ENCODE measurements around the gene CFAP161. TPM values are rescaled to one million over a fixed set of nuclear protein-coding genes. Genes with fewer than 3 reads are reported as not detected.

The CFAP161 gene
- total and polyA plus RNA-seq, 2 of the 13 experiments (the other 11 are each of a cell fraction or from before 2014, with no cell fraction given): not detected

GRCh38 chr15:81146006-81146405, 11.9 kb downstream of the CFAP161 start:
- ChIA-PET CTCF (ENCODE audit: low intra/inter-chr PET ratio, low total read pairs) (no interaction called here), POLR2A (no interaction called here)
- ATAC-seq (no peak), FAIRE-seq (no peak), DNase-seq (ENCODE audit: low spot score) (no peak)
- Histone ChIP-seq H2AFZ (ENCODE audit: low read length) (no peak overlapping the region), H3K4me3 (replicated peaks in 1 of 3; ENCODE audit: insufficient read depth in 1 of 3, low read depth in 2 of 3, low read length in 3 of 3) (no peak overlapping the region), H3K9me3 (ENCODE audit: low read length) (no peaks in the 10 kb centered on the region), H3K27me3 (ENCODE audit: control insufficient read depth in 1 of 2, insufficient read depth in 2 of 2, low read length in 2 of 2) (peaks cover 0 to 7% of the 10 kb centered on the region in 2 experiments; a peak in 2 of 5 replicates), H4K20me1 (ENCODE audit: insufficient read depth, low read length) (no peaks in the 10 kb centered on the region), H3K9ac (ENCODE audit: insufficient read depth, low read depth, low read length) (no peak overlapping the region), H3K4me2 (ENCODE audit: low read depth, low read length) (no peak overlapping the region), H3K79me2 (ENCODE audit: insufficient read depth, low read length) (no peaks in the 10 kb centered on the region), H3K4me1 (ENCODE audit: insufficient read depth, low read length) (no peaks in the 10 kb centered on the region), H3K36me3 (replicated peaks in 1 of 2; ENCODE audit: control insufficient read depth in 1 of 2, insufficient read depth in 2 of 2, low read length in 2 of 2) (no peaks in the 10 kb centered on the region), H3K27ac (ENCODE audit: extremely low read length, insufficient read depth, low read length) (no peak overlapping the region)
- in situ Hi-C loops (cut with HindIII; ENCODE audit: extremely low pct_ligation_motif_present, low pct_unique_long_range_greater_than_20kb) (no loop called here), intact Hi-C loops (cut with micrococcal nuclease; ENCODE audit: unreplicated experiment) (no loop called here)
- 7% methylated on average over 1 of the region's 1 CpG for WGBS (ENCODE audit: low lambda C conversion rate)
- no TSS peak for BruUV-seq (replicated peaks)
- TF ChIP-seq ZSCAN5A (CRISPR knock-in tag; IDR thresholded peaks at IDR 0.05; ENCODE audit: borderline replicate concordance) (no peak), PRPF4 (IDR thresholded peaks at IDR 0.05; ENCODE audit: low read depth, low read length, poor library complexity, severe bottlenecking) (no peak), JUND (CRISPR knock-in tag; IDR thresholded peaks at IDR 0.05) (no peak), ZBTB14 (CRISPR knock-in tag; IDR thresholded peaks at IDR 0.05) (no peak), ZBTB25 (CRISPR knock-in tag; IDR thresholded peaks at IDR 0.05) (no peak), SATB2 (CRISPR knock-in tag; IDR thresholded peaks at IDR 0.05) (no peak), ZNF124 (CRISPR knock-in tag; IDR thresholded peaks at IDR 0.05) (no peak), TAF1 (CRISPR knock-in tag; IDR thresholded peaks at IDR 0.05) (no peak), FLYWCH1 (CRISPR knock-in tag; IDR thresholded peaks at IDR 0.05) (no peak), TCF7 (IDR thresholded peaks at IDR 0.05; ENCODE audit: low read depth) (no peak), TRIM24 (CRISPR knock-in tag; IDR thresholded peaks at IDR 0.05) (no peak), TOE1 (CRISPR knock-in tag; IDR thresholded peaks at IDR 0.05) (no peak), HNRNPL (IDR thresholded peaks at IDR 0.05; ENCODE audit: low read depth, low read length) (no peak), PRMT3 (CRISPR knock-in tag; IDR thresholded peaks at IDR 0.05; ENCODE audit: borderline replicate concordance, low read depth) (no peak), PPARG (CRISPR knock-in tag; conservative IDR thresholded peaks at IDR 0.05) (no peak), FOXK1 (CRISPR knock-in tag; IDR thresholded peaks at IDR 0.05; ENCODE audit: borderline replicate concordance, low read depth) (no peak), NFYB (CRISPR knock-in tag; IDR thresholded peaks at IDR 0.05) (no peak), TBL1XR1 (IDR thresholded peaks at IDR 0.05; ENCODE audit: borderline replicate concordance, low read length, partially characterized antibody) (no peak), ZNF772 (CRISPR knock-in tag; IDR thresholded peaks at IDR 0.05) (no peak), ZKSCAN1 (IDR thresholded peaks at IDR 0.05; ENCODE audit: low read length) (no peak)

Measured in HepG2 (cell line).